K562 (cell line): ENCODE measurements around the gene SLC46A3. TPM values are rescaled to one million over a fixed set of nuclear protein-coding genes. Genes with fewer than 3 reads are reported as not detected.

Experiments
- ARHGAP35 ChIP-seq: fragments of 450-650 bp; IDR thresholded peaks from 2 replicates; pipeline ENCODE4 v1.6.1; 2018; ENCODE audit not compliant: partially characterized antibody
- C11orf30 ChIP-seq: fragments of 450-650 bp; IDR thresholded peaks from 2 replicates; pipeline ENCODE4 v1.6.1; 2016; ENCODE audit warnings: low read depth, mild to moderate bottlenecking
- CSDE1 ChIP-seq, 2 experiments: fragments of 450-650 bp; IDR thresholded peaks; 2 replicates each; pipeline ENCODE4 v1.6.1; 2016; ENCODE audit warnings: mild to moderate bottlenecking in 1 of 2
- GABPB2 ChIP-seq: fragments of 250-450 bp; sonication (Bioruptor Pico); conservative IDR thresholded peaks from 2 replicates; pipeline ENCODE4 v1.5.1; 2021; ENCODE audit warnings: mild to moderate bottlenecking
- GATAD2B ChIP-seq: fragments of 450-650 bp; IDR thresholded peaks from 2 replicates; pipeline ENCODE4 v1.6.1; 2017; ENCODE audit warnings: mild to moderate bottlenecking, borderline replicate concordance
- HNRNPLL ChIP-seq: fragments of 200-400 bp; formaldehyde crosslinking; IDR thresholded peaks from 2 replicates; pipeline ENCODE4 v1.6.1; 2017; ENCODE audit warnings: low read length, low read depth, mild to moderate bottlenecking; ENCODE audit not compliant: poor library complexity, severe bottlenecking
- ILF3 ChIP-seq: fragments of 450-650 bp; IDR thresholded peaks from 2 replicates; pipeline ENCODE4 v1.6.1; 2018; ENCODE audit warnings: antibody characterized with exemption, mild to moderate bottlenecking, moderate library complexity, borderline replicate concordance
- MITF ChIP-seq: IDR thresholded peaks from 2 replicates; pipeline ENCODE4 v1.6.1; 2014; ENCODE audit warnings: antibody characterized with exemption
- NBN ChIP-seq: fragments of 450-650 bp; IDR thresholded peaks from 2 replicates; pipeline ENCODE4 v1.6.1; 2016; ENCODE audit warnings: low read depth, mild to moderate bottlenecking
- NCOA6 ChIP-seq: fragments of 450-650 bp; IDR thresholded peaks from 2 replicates; pipeline ENCODE4 v1.6.1; 2017; ENCODE audit warnings: mild to moderate bottlenecking
- NFIX ChIP-seq: fragments of 250-450 bp; sonication (Bioruptor Pico); IDR thresholded peaks from 2 replicates; pipeline ENCODE4 v1.4.0; 2020; ENCODE audit warnings: low read depth, mild to moderate bottlenecking, moderate library complexity
- NRF1 ChIP-seq, 2 experiments: fragments of 450-650 bp; IDR thresholded peaks in 1 of 2; conservative IDR thresholded peaks in 1 of 2; 2 replicates each; pipeline ENCODE4 v1.6.1; 2014; ENCODE audit warnings: mild to moderate bottlenecking in 2 of 2
- RAD51 ChIP-seq: fragments of 450-650 bp; IDR thresholded peaks from 2 replicates; pipeline ENCODE4 v1.7.1; 2016; ENCODE audit warnings: low read depth, mild to moderate bottlenecking, borderline replicate concordance
- RBM34 ChIP-seq: fragments of 200-400 bp; formaldehyde crosslinking; IDR thresholded peaks from 2 replicates; pipeline ENCODE4 v1.6.1; 2018; ENCODE audit warnings: low read length, borderline replicate concordance; ENCODE audit not compliant: insufficient read depth
- SMARCC2 ChIP-seq: fragments of 450-650 bp; IDR thresholded peaks from 2 replicates; pipeline ENCODE4 v1.6.1; 2017; ENCODE audit warnings: antibody characterized with exemption, moderate library complexity, mild to moderate bottlenecking, low read depth
- TAF1 ChIP-seq: IDR thresholded peaks from 2 replicates; pipeline ENCODE4 v1.6.1; 2011; ENCODE audit warnings: mild to moderate bottlenecking, low read length, moderate library complexity; ENCODE audit not compliant: insufficient read depth, control insufficient read depth, severe bottlenecking; ENCODE audit errors: extremely low read depth
- TAF15 ChIP-seq: fragments of 200-400 bp; formaldehyde crosslinking; IDR thresholded peaks from 2 replicates; pipeline ENCODE4 v1.6.1; 2017; ENCODE audit warnings: mild to moderate bottlenecking, low read depth, low read length, moderate library complexity
- TAF7 ChIP-seq: fragments of 450-650 bp; IDR thresholded peaks from 2 replicates; pipeline ENCODE4 v1.6.1; 2016; ENCODE audit warnings: missing genetic modification characterization, missing compliant biosample characterization
- ZNF12 ChIP-seq: sonication (generic); formaldehyde crosslinking; IDR thresholded peaks from 2 replicates; pipeline ENCODE4 v1.4.0; 2020; ENCODE audit warnings: mild to moderate bottlenecking, missing genetic modification reagents
- ZNF124 ChIP-seq: sonication (generic); formaldehyde crosslinking; IDR thresholded peaks from 2 replicates; pipeline ENCODE4 v1.8.1; 2022; ENCODE audit warnings: missing genetic modification reagents
- ZNF408 ChIP-seq: fragments of 250-450 bp; sonication (Bioruptor Pico); IDR thresholded peaks from 2 replicates; pipeline ENCODE4 v1.4.0; 2020; ENCODE audit warnings: low read depth, mild to moderate bottlenecking, moderate library complexity
- ZNF57 ChIP-seq: fragments of 450-650 bp; formaldehyde crosslinking; IDR thresholded peaks from 2 replicates; pipeline ENCODE4 v1.4.0; 2020; ENCODE audit warnings: mild to moderate bottlenecking, moderate library complexity
- ZNF696 ChIP-seq: fragments of 250-450 bp; sonication (Bioruptor Pico); conservative IDR thresholded peaks from 2 replicates; pipeline ENCODE4 v1.4.0; 2020; ENCODE audit warnings: mild to moderate bottlenecking, moderate library complexity
- polyA plus RNA-seq, 8 experiments: library from polyadenylated mRNA; depleted of rRNA in 4 of 8; stranded (reverse) in 5 of 8; unstranded in 3 of 8; fragments of >200 nt; fragmentation: Nextera tagmentation in 2 of 8; fragmentation: Illumina TruSeq in 1 of 8; extraction: Ambion mirVana in 2 of 8; extraction: Trizol in 1 of 8; gene quantifications; 2 replicates each; pipeline versions ENCODE4 v1.2.1 to v1.2.3, GENCODE V29; 2011 to 2014; ENCODE audit warnings: inconsistent platforms in 1 of 8, missing spikeins in 1 of 8
- total RNA-seq, 7 experiments: library from RNA; depleted of rRNA in 6 of 7; stranded (reverse); fragments of >200 nt in 6 of 7; fragmentation: Illumina TruSeq in 2 of 7; extraction: Trizol in 2 of 7; gene quantifications; 2 replicates each; pipeline versions ENCODE4 v1.2.1 to v1.2.3, GENCODE V29; 2011 to 2021; ENCODE audit warnings: low replicate concordance in 1 of 7
- TF ChIP-seq, protein P1 (sequence below): fragments of 450-650 bp; IDR thresholded peaks from 2 replicates; pipeline ENCODE4 v1.6.1; 2016
- TF ChIP-seq, protein P2 (sequence below): fragments of 450-650 bp; conservative IDR thresholded peaks from 2 replicates; pipeline ENCODE4 v1.6.1; 2016; ENCODE audit warnings: missing genetic modification characterization, low read depth, mild to moderate bottlenecking, control low read depth, missing compliant biosample characterization

Gene SLC46A3
- total and polyA plus RNA-seq, 9 of the 15 experiments (the other 6 are each of a cell fraction or from before 2014, with no cell fraction given) = 0.14 to 1.2 (median 0.51) TPM

DNA sequence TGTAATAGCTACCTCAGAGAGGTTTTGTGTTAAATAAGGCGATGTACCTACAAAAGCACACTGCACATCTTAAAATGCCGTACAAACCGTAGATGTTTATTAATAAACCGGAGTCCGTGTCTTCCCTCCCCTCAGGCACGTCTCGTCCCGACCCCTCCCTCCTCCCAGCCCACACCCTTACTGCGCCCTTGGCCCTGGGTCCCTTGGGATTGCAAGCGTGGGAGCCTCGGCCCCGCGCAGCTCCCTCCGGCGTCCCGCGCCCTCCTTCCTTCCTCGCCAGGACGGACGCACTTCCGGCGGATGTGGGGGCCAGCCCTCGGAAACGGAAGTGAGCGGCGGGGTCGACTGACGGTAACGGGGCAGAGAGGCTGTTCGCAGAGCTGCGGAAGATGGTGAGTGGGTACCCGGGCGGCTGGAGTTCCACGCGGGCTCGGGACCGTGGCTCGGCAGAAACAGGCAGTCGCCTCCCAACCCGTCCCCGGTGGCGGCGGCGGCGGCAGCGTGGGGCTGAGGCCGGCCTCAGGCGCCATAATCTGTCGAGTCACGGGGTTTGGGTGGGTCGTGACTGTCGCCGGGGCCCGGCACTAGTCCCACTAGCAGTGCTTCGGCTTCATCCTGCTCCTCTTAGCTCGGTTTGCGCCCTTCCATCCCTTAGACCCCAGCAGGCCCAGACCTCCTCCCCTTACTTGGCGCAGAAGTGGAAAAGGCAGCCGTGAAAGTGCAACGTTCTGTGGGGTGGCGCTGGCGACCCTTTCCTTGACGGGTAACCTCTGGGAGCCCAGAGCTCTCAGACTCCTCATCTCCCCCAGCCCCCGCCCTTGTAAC is 59.8 kb downstream of the SLC46A3 start, which contains the start of gene POMP (continued):
- TF ChIP-seq MITF (no peak), ZNF696 (no peak), ZNF12 (CRISPR knock-in tag) (no peak), NFIX (CRISPR knock-in tag) (no peak), GABPB2 (CRISPR knock-in tag) (no peak), ARHGAP35 (no peak), SMARCC2 (no peak), ZNF124 (CRISPR knock-in tag) (no peak), TAF7 (tag) (peak; percentile 11; the same call in 1 of the 2 replicates), CSDE1 (IDR thresholded peaks at IDR 0.05) (no peak), ILF3 (no peak), NBN (no peak), NRF1 (conservative IDR thresholded peaks at IDR 0.05 in 1 of 2, IDR thresholded peaks at IDR 0.05 in 1 of 2) (peak; percentile 85 to 87), NCOA6 (no peak), TAF15 (no peak), ZNF57 (CRISPR knock-in tag) (no peak), HNRNPLL (no peak), RAD51 (no peak), TAF1 (peak; percentile 89), GATAD2B (no peak), RBM34 (no peak), ZNF408 (CRISPR knock-in tag) (no peak), C11orf30 (peak; percentile 89)
- TF ChIP-seq, protein P1, sequence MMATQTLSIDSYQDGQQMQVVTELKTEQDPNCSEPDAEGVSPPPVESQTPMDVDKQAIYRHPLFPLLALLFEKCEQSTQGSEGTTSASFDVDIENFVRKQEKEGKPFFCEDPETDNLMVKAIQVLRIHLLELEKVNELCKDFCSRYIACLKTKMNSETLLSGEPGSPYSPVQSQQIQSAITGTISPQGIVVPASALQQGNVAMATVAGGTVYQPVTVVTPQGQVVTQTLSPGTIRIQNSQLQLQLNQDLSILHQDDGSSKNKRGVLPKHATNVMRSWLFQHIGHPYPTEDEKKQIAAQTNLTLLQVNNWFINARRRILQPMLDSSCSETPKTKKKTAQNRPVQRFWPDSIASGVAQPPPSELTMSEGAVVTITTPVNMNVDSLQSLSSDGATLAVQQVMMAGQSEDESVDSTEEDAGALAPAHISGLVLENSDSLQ = peak; percentile 70; the same call in 1 of the 2 replicates
- TF ChIP-seq, protein P2, sequence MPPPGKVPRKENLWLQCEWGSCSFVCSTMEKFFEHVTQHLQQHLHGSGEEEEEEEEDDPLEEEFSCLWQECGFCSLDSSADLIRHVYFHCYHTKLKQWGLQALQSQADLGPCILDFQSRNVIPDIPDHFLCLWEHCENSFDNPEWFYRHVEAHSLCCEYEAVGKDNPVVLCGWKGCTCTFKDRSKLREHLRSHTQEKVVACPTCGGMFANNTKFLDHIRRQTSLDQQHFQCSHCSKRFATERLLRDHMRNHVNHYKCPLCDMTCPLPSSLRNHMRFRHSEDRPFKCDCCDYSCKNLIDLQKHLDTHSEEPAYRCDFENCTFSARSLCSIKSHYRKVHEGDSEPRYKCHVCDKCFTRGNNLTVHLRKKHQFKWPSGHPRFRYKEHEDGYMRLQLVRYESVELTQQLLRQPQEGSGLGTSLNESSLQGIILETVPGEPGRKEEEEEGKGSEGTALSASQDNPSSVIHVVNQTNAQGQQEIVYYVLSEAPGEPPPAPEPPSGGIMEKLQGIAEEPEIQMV (tag) = no peak
